Measurements from ENCODE around the gene TRAPPC5. TPM values are rescaled to one million over a fixed set of nuclear protein-coding genes. Genes with fewer than 3 reads are reported as not detected.
A peak's percentile ranks its signal among the peaks of the same experiment; 100 is the strongest.

Gene TRAPPC5
- total and polyA plus RNA-seq, 10 of the 15 experiments (the other 5 are each of a cell fraction or from before 2014, with no cell fraction given) = 4.2 to 210 (median 89.1) TPM

GRCh38 chr19:7718668-7719067 lies 38.0 kb downstream of the TRAPPC5 start:
- Histone ChIP-seq H3K4me3 (no peak overlapping the region), H3K4me1 (ENCODE audit: control insufficient read depth, insufficient read depth, low read length) (peaks cover 21% of the 10 kb centered on the region), H3K27me3 (replicated peaks in 1 of 2; ENCODE audit: control insufficient read depth in 2 of 2, insufficient read depth in 2 of 2, low read length in 1 of 2) (no peaks in the 10 kb centered on the region), H3K9me3 (replicated peaks; ENCODE audit: control insufficient read depth, insufficient read depth, low read length) (peaks cover 8% of the 10 kb centered on the region; the same call in 2 of the 3 replicates), H3K4me2 (ENCODE audit: control insufficient read depth, insufficient read depth) (no peak overlapping the region; the same call in 1 of the 2 replicates), H4K20me1 (ENCODE audit: control insufficient read depth, insufficient read depth) (no peaks in the 10 kb centered on the region), H3K79me2 (ENCODE audit: control insufficient read depth, insufficient read depth, low read length) (no peaks in the 10 kb centered on the region), H2AFZ (ENCODE audit: control insufficient read depth, low read depth, low read length) (peak overlapping the region; percentile 59), H3K9ac (ENCODE audit: control insufficient read depth, insufficient read depth, low read length) (peak overlapping the region; percentile 43; the same call in 1 of the 2 replicates), H3K36me3 (ENCODE audit: control insufficient read depth in 2 of 2, insufficient read depth in 2 of 2, low read length in 1 of 2) (no peaks in the 10 kb centered on the region), H3K27ac (ENCODE audit: control insufficient read depth, insufficient read depth) (peak overlapping the region; percentile 76)
- FAIRE-seq (no peak), ATAC-seq (peak; percentile 50), DNase-seq (ENCODE audit: low read depth, low spot score) (no peak)
- WGBS (ENCODE audit: insufficient coverage, insufficient replicate concordance, low lambda C conversion rate, missing lambda C conversion rate) = 14% methylated on average over 7 of the region's 8 CpGs
- SMC1A ChIA-PET (ENCODE audit: uncharacterized antibody, unreplicated experiment) = interaction anchor here (0.9 kb wide), 1 partner anchor 20 kb away, joined by 4 read pairs; no protein-coding TSS in a partner anchor
- RAD21 ChIA-PET (ENCODE audit: unreplicated experiment) = interaction anchor here (0.8 to 1.3 kb wide), 2 partner anchors 9 to 22 kb away, joined by 3 to 4 read pairs; no protein-coding TSS in a partner anchor
- in situ Hi-C loops (cut with MboI) = no loop called here
- CTCF ChIA-PET = interaction anchor here (1.7 kb wide), 1 partner anchor 151 kb away, joined by 4 read pairs; no protein-coding TSS in a partner anchor
- intact Hi-C loops (cut with micrococcal nuclease; ENCODE audit: unreplicated experiment) = loop anchor here (1.0 kb wide), 1 partner anchor 25 kb away; no protein-coding TSS in a partner anchor
- POLR2A ChIA-PET = interaction anchor here (0.6 to 1.0 kb wide), 2 partner anchors 18 to 617 kb away, joined by 3 to 5 read pairs; no protein-coding TSS in a partner anchor
- BruUV-seq (replicated peaks) = no TSS peak
- TF ChIP-seq E4F1 (IDR thresholded peaks at IDR 0.05; ENCODE audit: borderline replicate concordance, partially characterized antibody) = no peak
- TF ChIP-seq BCL3 (IDR thresholded peaks at IDR 0.05; ENCODE audit: borderline replicate concordance, insufficient read depth, low read depth, low read length, poor library complexity, severe bottlenecking) = peak; percentile 60
- no peak for TF ChIP-seq SPI1 (IDR thresholded peaks at IDR 0.05; ENCODE audit: borderline replicate concordance, insufficient read depth, low read depth, low read length)
- peak in 1 of 2 experiments; percentile 29; a peak in 1 of 4 replicates for TF ChIP-seq BHLHE40 (IDR thresholded peaks at IDR 0.05; ENCODE audit: borderline replicate concordance in 1 of 2, low read depth in 2 of 2, low read length in 1 of 2)
- no peak for TF ChIP-seq BCL11A (IDR thresholded peaks at IDR 0.05; ENCODE audit: low read depth, low read length)
- 0 out of 2 replicates have a peak, but pooled peaks have one; percentile 16 for TF ChIP-seq CREM (IDR thresholded peaks at IDR 0.05; ENCODE audit: low read depth)
- TF ChIP-seq HDAC2 (IDR thresholded peaks at IDR 0.05) = no peak
- TF ChIP-seq TCF12 (IDR thresholded peaks at IDR 0.05; ENCODE audit: low read depth, low read length) = 0 out of 2 replicates have a peak, but pooled peaks have one; percentile 37
- TF ChIP-seq E2F4 (IDR thresholded peaks at IDR 0.05; ENCODE audit: low read depth, low read length) = no peak
- no peak for TF ChIP-seq USF1 (IDR thresholded peaks at IDR 0.05; ENCODE audit: borderline replicate concordance, extremely low read length, insufficient read depth, low read depth, low read length)
- no peak for TF ChIP-seq RFX5 (IDR thresholded peaks at IDR 0.05; ENCODE audit: low read depth, low read length)
- peak; percentile 35; the same call in 1 of the 2 replicates for TF ChIP-seq PAX5 (IDR thresholded peaks at IDR 0.05; ENCODE audit: borderline replicate concordance, low read depth, low read length)
- no peak for TF ChIP-seq RBBP5 (conservative IDR thresholded peaks at IDR 0.05)
- peak; percentile 31; the same call in 1 of the 2 replicates for TF ChIP-seq ZNF384 (IDR thresholded peaks at IDR 0.05; ENCODE audit: borderline replicate concordance, low read depth, low read length)
- TF ChIP-seq IKZF2 (IDR thresholded peaks at IDR 0.05) = no peak
- no peak for TF ChIP-seq EP300 (IDR thresholded peaks at IDR 0.05; ENCODE audit: borderline replicate concordance in 1 of 2, control insufficient read depth in 1 of 2, low read depth in 2 of 2, low read length in 2 of 2)
- no peak for TF ChIP-seq RB1 (IDR thresholded peaks at IDR 0.05; ENCODE audit: borderline replicate concordance)

Data from GM12878 (cell line).